PFSK-1 (cell line): Measurements from ENCODE around the gene BMAL1.

Experiments
- FOXP2 ChIP-seq: optimal IDR thresholded peaks from 2 replicates; pipeline ENCODE3; 2011; ENCODE audit warnings: borderline replicate concordance, control low read depth, inconsistent platforms; ENCODE audit not compliant: insufficient read depth; ENCODE audit errors: extremely low read length, extremely low read depth
- POLR2AphosphoS5 ChIP-seq: IDR thresholded peaks from 2 replicates; pipeline ENCODE4 v1.6.1; 2012; ENCODE audit warnings: low read depth, mild to moderate bottlenecking, control low read depth, low read length, moderate library complexity
- REST ChIP-seq, 2 experiments: IDR thresholded peaks; 2 replicates each; pipeline versions ENCODE4 v1.6.1 to v1.8.0; 2011 to 2012; ENCODE audit warnings: low read depth in 2 of 2, low read length in 2 of 2, control low read depth in 1 of 2, inconsistent platforms in 1 of 2, mild to moderate bottlenecking in 1 of 2, moderate library complexity in 1 of 2; ENCODE audit not compliant: insufficient read depth in 1 of 2
- SIN3A ChIP-seq: IDR thresholded peaks from 2 replicates; pipeline ENCODE4 v1.6.1; 2012; ENCODE audit warnings: mild to moderate bottlenecking, low read length, moderate library complexity, borderline replicate concordance; ENCODE audit not compliant: insufficient read depth
- TAF1 ChIP-seq: IDR thresholded peaks from 2 replicates; pipeline ENCODE4 v1.6.1; 2012; ENCODE audit warnings: low read length, control low read depth, borderline replicate concordance; ENCODE audit not compliant: insufficient read depth

The BMAL1 gene

GRCh38 chr11:13388741-13389140 lies 111.2 kb downstream of the BMAL1 start:
- TF ChIP-seq POLR2AphosphoS5 = no peak

DNA sequence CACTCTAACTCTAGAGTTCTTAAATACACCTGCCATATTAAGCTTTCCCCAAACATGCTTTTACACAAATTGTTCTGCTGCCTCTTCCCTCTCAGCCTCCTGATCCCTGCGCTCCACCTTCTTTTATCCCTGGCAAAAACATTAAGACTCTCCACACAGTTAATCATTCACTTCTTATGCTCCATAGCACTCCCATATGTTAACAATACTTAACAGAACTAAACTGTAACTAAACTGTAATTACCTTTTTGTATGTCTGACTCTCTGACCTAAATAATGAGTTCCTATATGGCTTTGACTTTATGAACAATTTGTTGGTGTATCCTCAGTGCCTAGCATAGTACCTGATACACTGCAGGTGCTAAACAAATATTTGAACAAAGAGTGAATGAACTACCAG lies 113.6 kb downstream of the BMAL1 start:
- no peak for TF ChIP-seq POLR2AphosphoS5
- TF ChIP-seq SIN3A = no peak
- no peak for TF ChIP-seq FOXP2
- no peak for TF ChIP-seq REST (IDR thresholded peaks at IDR 0.05; ENCODE audit: insufficient read depth in 1 of 2, low read depth in 2 of 2, low read length in 2 of 2)
- no peak for TF ChIP-seq TAF1

DNA sequence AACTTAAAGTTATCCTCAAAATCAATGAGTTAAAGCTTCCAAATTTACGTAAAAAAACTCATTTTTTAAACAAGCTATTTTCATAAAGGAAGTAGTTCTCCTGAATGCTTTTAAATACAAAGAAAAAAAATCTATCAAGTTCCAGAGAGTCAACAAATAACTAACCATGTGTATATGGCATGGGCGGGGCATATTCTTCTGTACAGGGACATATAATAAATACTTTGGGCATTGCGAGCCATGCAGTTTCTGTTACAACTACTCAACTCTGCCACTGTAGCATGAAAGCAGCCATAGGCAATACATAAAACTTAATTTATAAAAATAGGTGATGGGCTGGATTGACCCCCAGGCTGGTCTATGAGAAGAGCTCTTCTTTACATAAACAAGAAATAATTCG lies 127.6 kb downstream of the BMAL1 start:
- TF ChIP-seq SIN3A (no peak), TAF1 (no peak), POLR2AphosphoS5 (no peak), FOXP2 (no peak), REST (IDR thresholded peaks at IDR 0.05; ENCODE audit: insufficient read depth in 1 of 2, low read depth in 2 of 2, low read length in 2 of 2) (no peak)

- TF ChIP-seq SIN3A (no peak), REST (IDR thresholded peaks at IDR 0.05; ENCODE audit: insufficient read depth in 1 of 2, low read depth in 2 of 2, low read length in 2 of 2) (no peak), FOXP2 (no peak), TAF1 (no peak), POLR2AphosphoS5 (no peak)
Measured at GRCh38 chr11:13415201-13415600, 137.6 kb downstream of the BMAL1 start.

DNA sequence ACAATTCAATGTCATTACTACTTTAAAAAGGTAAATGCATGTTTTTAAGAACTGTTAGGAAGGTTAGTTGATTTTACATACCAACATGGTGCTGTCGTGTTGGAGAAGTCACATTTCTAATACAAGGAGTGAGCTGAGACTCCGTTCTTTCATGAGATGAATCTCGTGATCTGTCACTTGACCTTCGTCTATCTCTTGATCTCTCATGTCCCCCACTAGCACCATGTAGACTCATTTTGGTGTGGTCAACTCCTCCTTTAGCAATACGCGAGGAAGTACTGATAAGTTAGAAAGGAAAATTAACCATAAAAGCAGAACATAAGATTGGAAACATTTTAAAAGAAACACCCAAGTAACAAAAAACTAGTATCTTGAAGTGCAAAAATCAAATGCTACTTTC lies 144.0 kb downstream of the BMAL1 start:
- TF ChIP-seq POLR2AphosphoS5 = no peak
- no peak for TF ChIP-seq SIN3A
- no peak for TF ChIP-seq REST (IDR thresholded peaks at IDR 0.05; ENCODE audit: insufficient read depth in 1 of 2, low read depth in 2 of 2, low read length in 2 of 2)
- no peak for TF ChIP-seq TAF1
- no peak for TF ChIP-seq FOXP2

GRCh38 chr11:13423372-13423771 lies 145.8 kb downstream of the BMAL1 start:
- TF ChIP-seq FOXP2 = no peak
- TF ChIP-seq POLR2AphosphoS5 = no peak
- TF ChIP-seq SIN3A = no peak
- no peak for TF ChIP-seq REST (IDR thresholded peaks at IDR 0.05; ENCODE audit: insufficient read depth in 1 of 2, low read depth in 2 of 2, low read length in 2 of 2)
- TF ChIP-seq TAF1 = no peak
